Neutrophil (primary cell): ENCODE results near the gene WFDC1.

Experiments used
- H3K27ac ChIP-seq: fragments of 200-600 bp; sonication (generic); 2 replicates; pipeline ENCODE4 v1.5.1; 2016; ENCODE audit warnings: mild to moderate bottlenecking, moderate library complexity
- H3K27me3 ChIP-seq: fragments of 200-600 bp; sonication (generic); 2 replicates; pipeline ENCODE4 v1.6.0; 2016; ENCODE audit warnings: mild to moderate bottlenecking
- H3K36me3 ChIP-seq: fragments of 200-600 bp; sonication (generic); 2 replicates; pipeline ENCODE4 v1.5.1; 2017
- H3K4me1 ChIP-seq, 2 experiments: fragments of 200-600 bp in 1 of 2; sonication (generic) in 1 of 2; 1 replicate in 1 of 2; 2 replicates in 1 of 2; pipeline versions ENCODE4 v1.5.1 to v1.6.1; 2013 to 2016; ENCODE audit warnings: low read depth in 1 of 2, low read length in 1 of 2, mild to moderate bottlenecking in 1 of 2, moderate library complexity in 1 of 2; ENCODE audit not compliant: control insufficient read depth in 1 of 2, insufficient read depth in 1 of 2
- H3K4me3 ChIP-seq, 2 experiments: fragments of 200-600 bp in 1 of 2; sonication (generic) in 1 of 2; 1 replicate in 1 of 2; 2 replicates in 1 of 2; pipeline ENCODE4 v1.5.1; 2013 to 2016; ENCODE audit warnings: low read depth in 1 of 2, low read length in 1 of 2, mild to moderate bottlenecking in 1 of 2, moderate library complexity in 1 of 2
- H3K9me3 ChIP-seq: fragments of 200-600 bp; sonication (generic); 2 replicates; pipeline ENCODE4 v1.5.1; 2016
- CTCF ChIP-seq: fragments of 200-600 bp; sonication (generic); IDR thresholded peaks from 2 replicates; pipeline ENCODE4 v1.5.1; 2016; ENCODE audit warnings: antibody characterized with exemption

The WFDC1 gene

GRCh38 chr16:84271866-84272265 lies 22.8 kb upstream of the WFDC1 start:
- Histone ChIP-seq H3K27ac (no peak overlapping the region), H3K9me3 (no peaks in the 10 kb centered on the region), H3K27me3 (peaks cover 47% of the 10 kb centered on the region)

GRCh38 chr16:84272740-84273320 lies 21.8 kb upstream of the WFDC1 start:
- Histone ChIP-seq H3K27me3 (peaks cover 44% of the 10 kb centered on the region), H3K27ac (no peak overlapping the region), H3K36me3 (no peaks in the 10 kb centered on the region), H3K4me3 (no peak overlapping the region), H3K9me3 (no peaks in the 10 kb centered on the region), H3K4me1 (no peaks in the 10 kb centered on the region)
- no peak for TF ChIP-seq CTCF

More at GRCh38 chr16:84271866-84272265, 22.8 kb upstream of the WFDC1 start:
- TF ChIP-seq CTCF: no peak
- Histone ChIP-seq H3K36me3 (no peaks in the 10 kb centered on the region), H3K4me3 (no peak overlapping the region), H3K4me1 (no peaks in the 10 kb centered on the region)

- no peak overlapping the region for H3K4me3 ChIP-seq
- H3K27ac ChIP-seq: no peak overlapping the region
- H3K4me1 ChIP-seq: no peaks in the 10 kb centered on the region
- H3K9me3 ChIP-seq: no peaks in the 10 kb centered on the region
- H3K27me3 ChIP-seq: peaks cover 37% of the 10 kb centered on the region
- H3K36me3 ChIP-seq: no peaks in the 10 kb centered on the region
- no peak for TF ChIP-seq CTCF
Observed at GRCh38 chr16:84274515-84274914, 20.2 kb upstream of the WFDC1 start.

- Histone ChIP-seq H3K9me3 (no peaks in the 10 kb centered on the region), H3K27ac (no peak overlapping the region), H3K4me3 (no peak overlapping the region), H3K4me1 (no peaks in the 10 kb centered on the region), H3K36me3 (no peaks in the 10 kb centered on the region), H3K27me3 (peaks cover 33% of the 10 kb centered on the region)
- no peak for TF ChIP-seq CTCF
Observed at GRCh38 chr16:84275585-84276151, 19.0 kb upstream of the WFDC1 start.

- peaks cover 19% of the 10 kb centered on the region for H3K27me3 ChIP-seq
- H3K36me3 ChIP-seq: no peaks in the 10 kb centered on the region
- no peak overlapping the region for H3K27ac ChIP-seq
- H3K9me3 ChIP-seq: no peaks in the 10 kb centered on the region
- TF ChIP-seq CTCF: peak; percentile 67
- no peaks in the 10 kb centered on the region for H3K4me1 ChIP-seq
- H3K4me3 ChIP-seq: no peak overlapping the region
Observed at GRCh38 chr16:84277244-84277823, 17.3 kb upstream of the WFDC1 start.
